GM19023 (cell line): ENCODE data around the gene NRN1L.

ENCODE experiments used
- ATAC-seq: cut with Tn5 transposase; IDR thresholded peaks from one replicate; pipeline ENCODE4 v1.9.1; 2021; ENCODE audit warnings: mild to moderate bottlenecking, moderate library complexity; ENCODE audit not compliant: unreplicated experiment

NRN1L gene

GRCh38 chr16:67934306-67935100, 49.8 kb downstream of the NRN1L start:
- no peak for ATAC-seq

- no peak for ATAC-seq
These were observed 50.4 kb downstream of the NRN1L start for GRCh38 chr16:67935101-67935401.

- ATAC-seq = peak; percentile 92
These were observed 50.9 kb downstream of the NRN1L start for GRCh38 chr16:67935402-67936123.
